MM.1S (cell line): ENCODE data around the gene SETD5.

Experiments
- DNase-seq: peaks from one replicate; pipeline ENCODE4 v3.0.0-alpha.2; 2015
- H2AFZ ChIP-seq: fragments of 300-600 bp; sonication (generic); 2 replicates; pipeline ENCODE4 v1.6.0; 2016; ENCODE audit warnings: antibody characterized with exemption, low read length
- H3F3A ChIP-seq: fragments of 300-600 bp; sonication (generic); 2 replicates; pipeline ENCODE4 v1.6.1; 2016; ENCODE audit warnings: mild to moderate bottlenecking, antibody characterized with exemption, low read length, moderate library complexity, mixed read lengths; ENCODE audit not compliant: insufficient read depth
- H3K27ac ChIP-seq: fragments of 300-600 bp; sonication (generic); 2 replicates; pipeline ENCODE4 v1.5.1; 2016; ENCODE audit warnings: mild to moderate bottlenecking, low read length
- H3K27me3 ChIP-seq: fragments of 300-600 bp; sonication (generic); replicated peaks from 2 replicates; pipeline ENCODE4 v1.6.0; 2016; ENCODE audit warnings: low read length; ENCODE audit not compliant: insufficient read depth
- H3K36me3 ChIP-seq: fragments of 300-600 bp; sonication (generic); replicated peaks from 2 replicates; pipeline ENCODE4 v1.6.1; 2016; ENCODE audit warnings: mild to moderate bottlenecking, low read length, mixed read lengths; ENCODE audit not compliant: insufficient read depth
- H3K4me1 ChIP-seq: fragments of 300-600 bp; sonication (generic); 2 replicates; pipeline ENCODE4 v1.6.1; 2016; ENCODE audit warnings: low read length, mixed read lengths
- H3K4me2 ChIP-seq: fragments of 300-600 bp; sonication (generic); 2 replicates; pipeline ENCODE4 v1.6.0; 2016; ENCODE audit warnings: low read depth, low read length
- H3K4me3 ChIP-seq: fragments of 300-600 bp; sonication (generic); 2 replicates; pipeline ENCODE4 v1.5.1; 2016; ENCODE audit warnings: low read length, mixed read lengths
- H3K79me2 ChIP-seq: fragments of 300-600 bp; sonication (generic); 2 replicates; pipeline ENCODE4 v1.6.1; 2016; ENCODE audit warnings: mixed run types, low read length, mixed read lengths
- H3K9ac ChIP-seq: fragments of 300-600 bp; sonication (generic); 2 replicates; pipeline ENCODE4 v1.6.1; 2016; ENCODE audit warnings: low read length, mixed read lengths
- H3K9me2 ChIP-seq: fragments of 300-600 bp; sonication (generic); replicated peaks from 2 replicates; pipeline ENCODE4 v1.6.1; 2016; ENCODE audit warnings: mild to moderate bottlenecking, low read length, mixed read lengths; ENCODE audit not compliant: insufficient read depth
- H3K9me3 ChIP-seq: fragments of 300-600 bp; sonication (generic); replicated peaks from 2 replicates; pipeline ENCODE4 v1.6.1; 2016; ENCODE audit warnings: mild to moderate bottlenecking, low read length, mixed read lengths; ENCODE audit not compliant: insufficient read depth
- H4K20me1 ChIP-seq: fragments of 300-600 bp; sonication (generic); 2 replicates; pipeline ENCODE4 v1.6.1; 2016; ENCODE audit warnings: mild to moderate bottlenecking, low read length, moderate library complexity, mixed read lengths; ENCODE audit not compliant: insufficient read depth
- EZH2 ChIP-seq: fragments of 300-600 bp; sonication (generic); optimal IDR thresholded peaks from 2 replicates; pipeline ENCODE3; 2017; ENCODE audit warnings: low read depth, mild to moderate bottlenecking, antibody characterized with exemption, low read length, mixed read lengths
- EZH2phosphoT487 ChIP-seq: fragments of 300-600 bp; sonication (generic); IDR thresholded peaks from 2 replicates; pipeline ENCODE4 v1.6.1; 2018; ENCODE audit warnings: antibody characterized with exemption, low read length
- TF ChIP-seq, protein P1 (sequence below): fragments of 300-600 bp; sonication (generic); IDR thresholded peaks from 2 replicates; pipeline ENCODE4 v1.5.1; 2016; ENCODE audit warnings: antibody characterized with exemption, low read length, mixed read lengths

The SETD5 gene

DNA sequence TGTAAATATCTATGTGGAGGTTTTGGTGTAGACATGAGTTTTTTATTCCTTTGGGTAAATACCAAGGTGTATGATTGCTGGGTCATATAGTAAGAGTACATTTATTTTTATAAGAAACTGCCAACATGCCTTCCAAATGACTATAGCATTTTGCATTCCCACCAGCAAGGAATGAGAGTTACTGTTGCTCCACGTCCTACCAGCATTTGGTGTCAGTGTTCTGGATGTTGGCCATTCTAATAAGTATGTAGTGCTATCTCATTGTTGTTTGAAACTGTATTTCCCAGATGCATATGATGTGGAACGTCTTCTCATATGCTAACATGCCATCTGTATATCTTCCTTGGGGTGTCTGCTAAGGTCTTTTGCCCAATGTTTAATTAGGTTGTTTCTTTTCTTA, 117.5 kb downstream of the SETD5 start:
- TF ChIP-seq, protein P1, sequence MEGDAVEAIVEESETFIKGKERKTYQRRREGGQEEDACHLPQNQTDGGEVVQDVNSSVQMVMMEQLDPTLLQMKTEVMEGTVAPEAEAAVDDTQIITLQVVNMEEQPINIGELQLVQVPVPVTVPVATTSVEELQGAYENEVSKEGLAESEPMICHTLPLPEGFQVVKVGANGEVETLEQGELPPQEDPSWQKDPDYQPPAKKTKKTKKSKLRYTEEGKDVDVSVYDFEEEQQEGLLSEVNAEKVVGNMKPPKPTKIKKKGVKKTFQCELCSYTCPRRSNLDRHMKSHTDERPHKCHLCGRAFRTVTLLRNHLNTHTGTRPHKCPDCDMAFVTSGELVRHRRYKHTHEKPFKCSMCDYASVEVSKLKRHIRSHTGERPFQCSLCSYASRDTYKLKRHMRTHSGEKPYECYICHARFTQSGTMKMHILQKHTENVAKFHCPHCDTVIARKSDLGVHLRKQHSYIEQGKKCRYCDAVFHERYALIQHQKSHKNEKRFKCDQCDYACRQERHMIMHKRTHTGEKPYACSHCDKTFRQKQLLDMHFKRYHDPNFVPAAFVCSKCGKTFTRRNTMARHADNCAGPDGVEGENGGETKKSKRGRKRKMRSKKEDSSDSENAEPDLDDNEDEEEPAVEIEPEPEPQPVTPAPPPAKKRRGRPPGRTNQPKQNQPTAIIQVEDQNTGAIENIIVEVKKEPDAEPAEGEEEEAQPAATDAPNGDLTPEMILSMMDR: no peak
- TF ChIP-seq EZH2 (no peak), EZH2phosphoT487 (no peak)
- Histone ChIP-seq H3K9me3 (no peaks in the 10 kb centered on the region), H3K9me2 (no peaks in the 10 kb centered on the region), H3K4me2 (no peak overlapping the region), H3K36me3 (no peaks in the 10 kb centered on the region), H3K4me3 (no peak overlapping the region), H3K27me3 (no peaks in the 10 kb centered on the region), H2AFZ (no peak overlapping the region), H4K20me1 (no peaks in the 10 kb centered on the region), H3F3A (no peaks in the 10 kb centered on the region), H3K27ac (no peak overlapping the region), H3K4me1 (no peaks in the 10 kb centered on the region), H3K9ac (no peak overlapping the region), H3K79me2 (no peaks in the 10 kb centered on the region)
- DNase-seq: no peak

DNA sequence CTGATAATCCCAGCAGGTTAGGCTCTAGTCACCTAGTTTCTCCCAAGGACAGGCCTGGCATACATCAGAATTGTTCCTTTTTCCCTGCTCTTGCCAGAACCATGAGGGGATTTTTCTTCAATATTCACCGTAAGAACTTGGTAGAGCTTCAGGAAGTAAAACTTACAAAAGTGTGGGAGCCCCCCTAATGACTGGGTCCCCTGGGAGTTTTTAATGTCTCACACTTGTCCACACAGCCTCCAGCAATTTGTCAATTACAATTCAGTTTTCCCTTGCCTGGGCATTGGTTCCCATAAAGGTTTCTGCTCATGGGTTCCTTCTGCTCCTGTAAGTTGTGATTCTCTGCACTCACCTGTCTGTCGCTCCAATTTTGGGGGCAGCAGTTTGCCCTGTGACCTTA, 127.7 kb downstream of the SETD5 start:
- DNase-seq: no peak
- TF ChIP-seq EZH2phosphoT487 (no peak), EZH2 (no peak)
- TF ChIP-seq, protein P1: no peak
- no peaks in the 10 kb centered on the region for H3K36me3 ChIP-seq

More for the DNA sequence above, 127.7 kb downstream of the SETD5 start:
- Histone ChIP-seq H3K4me2 (no peak overlapping the region), H3K9me3 (no peaks in the 10 kb centered on the region), H3K4me3 (no peak overlapping the region), H3K27ac (no peak overlapping the region), H3K9me2 (no peaks in the 10 kb centered on the region), H3K27me3 (no peaks in the 10 kb centered on the region), H3F3A (no peaks in the 10 kb centered on the region), H4K20me1 (no peaks in the 10 kb centered on the region), H3K4me1 (no peaks in the 10 kb centered on the region), H2AFZ (no peak overlapping the region), H3K9ac (no peak overlapping the region), H3K79me2 (no peaks in the 10 kb centered on the region)
